HepG2 (cell line): ENCODE data around the gene MGAT5.

Experiments
- BCL6 ChIP-seq: IDR thresholded peaks from 2 replicates; pipeline ENCODE4 v1.6.1; 2016; ENCODE audit warnings: missing genetic modification reagents, missing compliant biosample characterization
- CC2D1A ChIP-seq: sonication (generic); formaldehyde crosslinking; IDR thresholded peaks from 2 replicates; pipeline ENCODE4 v1.8.1; 2023; ENCODE audit warnings: mild to moderate bottlenecking, missing genetic modification reagents
- HDAC2 ChIP-seq: sonication (generic); formaldehyde crosslinking; IDR thresholded peaks from 2 replicates; pipeline ENCODE4 v1.4.0; 2020; ENCODE audit warnings: missing genetic modification reagents
- NR1H2 ChIP-seq: sonication (generic); formaldehyde crosslinking; IDR thresholded peaks from 2 replicates; pipeline ENCODE4 v1.8.1; 2022; ENCODE audit warnings: low read depth, missing genetic modification reagents, borderline replicate concordance
- PCBP2 ChIP-seq: fragments of 200-400 bp; formaldehyde crosslinking; optimal IDR thresholded peaks from 2 replicates; pipeline ENCODE3; 2018; ENCODE audit warnings: low read length, low read depth; ENCODE audit not compliant: poor library complexity, severe bottlenecking
- ZNF124 ChIP-seq: sonication (generic); formaldehyde crosslinking; IDR thresholded peaks from 2 replicates; pipeline ENCODE4 v1.4.0; 2020; ENCODE audit warnings: missing genetic modification reagents
- ZNF24 ChIP-seq: fragments of 450-650 bp; IDR thresholded peaks from 2 replicates; pipeline ENCODE4 v1.6.1; 2017; ENCODE audit warnings: antibody characterized with exemption, mild to moderate bottlenecking
- ZNF354B ChIP-seq: sonication (generic); formaldehyde crosslinking; IDR thresholded peaks from 2 replicates; pipeline ENCODE4 v1.8.0; 2022; ENCODE audit warnings: mild to moderate bottlenecking, missing genetic modification reagents
- ZNF552 ChIP-seq: sonication (generic); formaldehyde crosslinking; IDR thresholded peaks from 2 replicates; pipeline ENCODE4 v1.9.0; 2022; ENCODE audit warnings: missing genetic modification reagents, mild to moderate bottlenecking, borderline replicate concordance

- no peak for TF ChIP-seq ZNF552
- TF ChIP-seq ZNF124, result no peak
- no peak for TF ChIP-seq ZNF354B
- TF ChIP-seq HDAC2 (CRISPR knock-in tag), result no peak
- TF ChIP-seq PCBP2, result no peak
- TF ChIP-seq BCL6 (CRISPR knock-in tag), result no peak
- no peak for TF ChIP-seq CC2D1A
- no peak for TF ChIP-seq NR1H2 (CRISPR knock-in tag)
- no peak for TF ChIP-seq ZNF24
Observed at GRCh38 chr2:134351016-134351415, 97.1 kb downstream of the MGAT5 start.
